Fibroblast of mammary gland (primary cell): ENCODE results near the gene GNAL.
"Not testable (repeated sequence)": the region's sequence is repeated elsewhere in the genome, so short reads cannot be mapped to it uniquely, and the experiment has no call there.

Experiments
- DNase-seq: peaks from one replicate; pipeline ENCODE4 v3.0.0-alpha.2; 2010; ENCODE audit warnings: low read depth
- H3K4me3 ChIP-seq: 2 replicates; pipeline ENCODE4 v1.5.1; 2011; ENCODE audit warnings: low read depth, mild to moderate bottlenecking, low read length, moderate library complexity; ENCODE audit not compliant: control insufficient read depth
- TF ChIP-seq, protein P1 (sequence below): conservative IDR thresholded peaks from 2 replicates; pipeline ENCODE4 v1.5.1; 2011; ENCODE audit warnings: low read depth, low read length, inconsistent platforms; ENCODE audit not compliant: control insufficient read depth, insufficient read depth

GNAL gene

DNA sequence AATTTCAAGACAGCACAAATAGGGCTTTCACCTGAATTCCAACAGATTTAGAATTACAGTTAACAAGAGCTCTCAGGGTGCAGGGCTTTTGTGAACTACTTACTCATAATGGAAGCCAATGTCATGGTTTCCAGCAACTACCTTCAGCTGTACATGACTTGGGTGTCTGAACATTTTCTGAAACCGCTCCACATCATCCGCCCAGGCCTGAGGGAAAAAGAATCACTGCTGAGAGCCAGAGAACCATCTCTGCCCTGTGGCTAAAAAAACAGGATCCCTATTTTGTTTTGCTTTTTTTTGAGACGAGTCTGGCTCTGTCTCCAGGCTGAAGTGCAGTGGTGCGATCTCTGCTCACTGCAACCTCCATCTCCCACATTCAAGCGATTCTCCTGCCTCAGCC lies 200.2 kb downstream of the GNAL start:
- H3K4me3 ChIP-seq: no peak overlapping the region
- TF ChIP-seq, protein P1, sequence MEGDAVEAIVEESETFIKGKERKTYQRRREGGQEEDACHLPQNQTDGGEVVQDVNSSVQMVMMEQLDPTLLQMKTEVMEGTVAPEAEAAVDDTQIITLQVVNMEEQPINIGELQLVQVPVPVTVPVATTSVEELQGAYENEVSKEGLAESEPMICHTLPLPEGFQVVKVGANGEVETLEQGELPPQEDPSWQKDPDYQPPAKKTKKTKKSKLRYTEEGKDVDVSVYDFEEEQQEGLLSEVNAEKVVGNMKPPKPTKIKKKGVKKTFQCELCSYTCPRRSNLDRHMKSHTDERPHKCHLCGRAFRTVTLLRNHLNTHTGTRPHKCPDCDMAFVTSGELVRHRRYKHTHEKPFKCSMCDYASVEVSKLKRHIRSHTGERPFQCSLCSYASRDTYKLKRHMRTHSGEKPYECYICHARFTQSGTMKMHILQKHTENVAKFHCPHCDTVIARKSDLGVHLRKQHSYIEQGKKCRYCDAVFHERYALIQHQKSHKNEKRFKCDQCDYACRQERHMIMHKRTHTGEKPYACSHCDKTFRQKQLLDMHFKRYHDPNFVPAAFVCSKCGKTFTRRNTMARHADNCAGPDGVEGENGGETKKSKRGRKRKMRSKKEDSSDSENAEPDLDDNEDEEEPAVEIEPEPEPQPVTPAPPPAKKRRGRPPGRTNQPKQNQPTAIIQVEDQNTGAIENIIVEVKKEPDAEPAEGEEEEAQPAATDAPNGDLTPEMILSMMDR: no peak
- no peak for DNase-seq

DNA sequence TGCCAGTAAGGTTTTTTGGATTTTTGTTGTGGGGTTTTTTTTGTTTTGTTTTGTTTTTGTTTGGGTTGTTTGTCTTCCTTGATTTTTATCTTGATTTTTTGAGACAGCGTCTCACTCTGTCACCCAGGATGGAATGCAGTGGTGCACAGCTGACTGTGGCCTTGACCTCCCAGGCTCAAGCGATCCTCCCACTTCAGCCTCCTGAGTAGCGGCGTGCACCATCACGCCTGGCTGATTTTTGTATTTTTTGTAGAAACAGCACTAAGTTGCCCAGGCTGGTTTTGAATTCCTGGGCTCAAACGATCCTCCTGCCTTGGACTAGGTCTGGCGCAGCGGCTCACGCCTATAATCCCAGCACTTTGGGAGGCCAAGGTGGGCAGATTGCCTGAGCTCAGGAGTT lies 202.7 kb downstream of the GNAL start:
- TF ChIP-seq, protein P1: no peak
- DNase-seq: no peak
- no peak overlapping the region for H3K4me3 ChIP-seq

DNA sequence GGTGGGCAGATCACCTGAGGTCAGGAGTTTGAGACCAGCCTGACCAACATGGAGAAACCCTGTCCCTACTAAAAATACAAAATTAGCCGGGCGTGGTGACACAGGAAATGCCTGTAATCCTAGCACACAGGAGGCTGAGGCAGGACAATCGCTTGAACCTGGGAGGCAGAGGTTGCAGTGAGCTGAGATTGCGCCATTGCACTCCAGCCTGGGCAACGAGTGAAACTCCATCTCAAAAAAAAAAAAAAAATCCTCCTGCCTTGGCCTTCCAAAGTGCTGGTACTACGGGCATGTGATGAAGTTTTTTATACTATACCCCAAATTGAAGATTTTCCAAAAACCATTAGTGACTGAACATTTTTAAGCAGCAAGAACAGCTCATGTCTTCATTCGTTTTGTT lies 203.4 kb downstream of the GNAL start:
- H3K4me3 ChIP-seq, DNase-seq: not testable (repeated sequence)

DNA sequence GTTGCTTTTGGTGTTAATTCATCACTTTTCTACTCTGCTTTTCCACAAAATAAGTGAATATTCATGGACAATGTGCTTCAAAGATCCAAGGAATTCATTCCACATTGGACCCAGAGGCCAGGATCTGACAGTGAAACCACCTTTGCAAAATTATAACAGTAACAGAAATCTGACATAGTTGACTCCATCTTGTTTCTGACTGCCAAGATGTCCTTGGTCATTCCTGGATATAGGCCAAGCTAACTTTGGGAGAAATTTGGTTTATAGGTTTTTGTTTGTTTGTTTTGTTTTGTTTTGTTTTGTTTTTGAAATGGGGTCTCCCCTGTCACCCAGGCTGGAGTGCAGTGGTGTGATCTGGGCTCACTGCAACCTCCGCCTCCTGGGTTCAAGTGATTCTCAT lies 208.7 kb downstream of the GNAL start:
- no peak for DNase-seq

DNA sequence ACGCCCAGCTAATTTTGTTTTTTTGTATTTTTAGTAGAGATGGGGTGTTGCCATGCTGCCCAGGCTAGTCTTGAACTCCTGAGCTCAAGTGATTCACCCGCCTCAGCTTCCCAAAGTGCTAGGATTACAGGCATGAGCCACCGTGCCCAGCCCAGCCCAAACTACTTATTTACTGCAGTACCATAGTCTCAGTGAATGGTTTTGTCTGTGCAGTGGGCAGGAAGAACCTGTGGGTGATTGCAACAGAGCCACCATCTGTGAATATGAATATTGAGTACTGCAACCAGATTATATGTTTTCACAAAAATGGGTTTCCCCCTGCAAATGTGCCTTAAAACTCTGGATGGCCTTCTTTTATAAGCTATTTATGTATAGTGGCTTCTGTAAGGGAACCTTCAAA lies 210.0 kb downstream of the GNAL start:
- TF ChIP-seq, protein P1: no peak
- no peak overlapping the region for H3K4me3 ChIP-seq
- no peak for DNase-seq

More for the DNA sequence above, 208.7 kb downstream of the GNAL start:
- TF ChIP-seq, protein P1: no peak
- no peak overlapping the region for H3K4me3 ChIP-seq

DNA sequence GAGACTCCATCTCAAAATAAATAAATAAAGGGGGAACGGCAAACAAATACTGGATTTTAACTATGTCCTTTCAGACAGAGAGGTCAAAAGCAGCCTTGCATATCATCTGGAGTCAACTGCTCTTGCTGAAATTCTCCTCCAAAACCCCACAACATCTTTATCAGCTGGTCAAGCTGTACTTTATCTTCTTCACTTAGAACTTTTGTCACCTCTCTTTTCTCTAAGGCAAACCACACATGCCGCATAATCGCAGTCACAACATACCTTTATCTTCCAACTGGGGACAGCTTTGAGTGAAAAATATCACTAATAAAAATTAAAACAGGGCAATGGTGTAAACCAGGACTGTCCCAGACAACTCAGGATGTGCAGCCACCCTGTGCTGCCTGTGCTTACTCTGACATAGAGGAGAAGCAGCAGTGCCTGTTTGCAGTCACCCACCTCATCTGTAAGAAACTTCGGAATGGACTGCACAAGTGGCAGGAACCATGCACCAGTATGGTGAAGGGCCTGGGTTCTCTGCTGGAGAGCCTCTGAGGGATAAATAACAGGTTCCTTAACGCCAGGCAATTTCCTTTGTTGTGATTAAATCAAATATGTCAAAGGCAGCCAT lies 212.9 kb downstream of the GNAL start:
- no peak for DNase-seq
- TF ChIP-seq, protein P1: no peak
- no peak overlapping the region for H3K4me3 ChIP-seq

DNA sequence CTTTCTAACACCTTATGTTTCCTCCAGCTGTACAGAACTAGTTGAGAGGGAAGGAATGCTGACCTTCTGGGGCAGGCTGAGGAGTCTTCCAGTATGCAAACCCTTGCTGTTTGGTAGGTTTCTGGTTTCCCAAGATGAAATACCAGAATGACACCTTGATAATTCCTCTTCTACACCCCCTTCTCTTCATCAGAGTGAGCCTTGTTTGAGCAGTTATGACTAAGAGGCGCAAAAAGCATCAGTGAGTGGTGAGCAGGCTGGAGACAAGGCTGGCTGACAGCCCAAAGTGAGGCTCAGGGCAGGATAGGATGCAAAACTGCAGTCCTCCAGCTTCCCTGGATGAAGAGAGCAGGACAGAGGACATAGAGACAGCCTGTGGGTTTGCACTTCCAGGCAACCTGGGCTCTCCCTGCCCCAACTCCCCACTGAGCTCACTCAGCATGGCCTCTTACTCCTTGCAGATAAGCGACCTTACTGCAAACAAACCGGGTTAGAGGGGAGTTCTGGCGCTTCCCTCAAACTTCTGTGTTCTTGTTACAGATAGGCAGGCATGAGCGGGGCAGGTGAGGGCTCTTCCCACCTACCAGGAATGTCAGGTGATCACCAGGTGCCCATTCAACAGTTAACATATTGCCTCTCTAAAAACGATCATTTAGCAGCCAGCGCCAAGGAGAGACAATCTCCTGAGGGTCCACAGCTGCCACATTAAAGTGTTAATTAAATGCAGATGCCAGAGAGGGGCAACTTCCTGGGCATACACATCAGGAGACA lies 213.6 kb downstream of the GNAL start:
- DNase-seq: no peak
- TF ChIP-seq, protein P1: no peak
- H3K4me3 ChIP-seq: no peak overlapping the region
